Measurements from ENCODE around the gene GOLGA8G. TPM values are rescaled to one million over a fixed set of nuclear protein-coding genes. Genes with fewer than 3 reads are reported as not detected.
"Not testable (repeated sequence)": the region's sequence is repeated elsewhere in the genome, so short reads cannot be mapped to it uniquely, and the experiment has no call there.

Gene GOLGA8G
- total RNA-seq, result not detected

GRCh38 chr15:28532954-28533353, at the start of gene GOLGA8G:
TSS of gene GOLGA8G (minus strand) at chr15:28532971. CDS start at chr15:28532909, 62 bp downstream.
- not testable (repeated sequence) for H3K27me3 Mint-ChIP-seq; H3K4me1 Mint-ChIP-seq; H3K36me3 Mint-ChIP-seq (ENCODE audit: low read depth); H3K9me3 Mint-ChIP-seq; ATAC-seq (replicated peaks); H3K4me3 Mint-ChIP-seq; H3K27ac Mint-ChIP-seq

- not testable (repeated sequence) for H3K9me3 Mint-ChIP-seq; H3K27me3 Mint-ChIP-seq; ATAC-seq (replicated peaks); H3K4me3 Mint-ChIP-seq; H3K4me1 Mint-ChIP-seq; H3K27ac Mint-ChIP-seq; H3K36me3 Mint-ChIP-seq (ENCODE audit: low read depth)
Observed at GRCh38 chr15:28573351-28573750, 40.6 kb upstream of the GOLGA8G start.

GRCh38 chr15:28553268-28553667, 20.5 kb upstream of the GOLGA8G start, which contains the start of gene GOLGA6L25:
TSS of gene GOLGA6L25 (plus strand) at chr15:28553568. CDS start at chr15:28553629, 61 bp downstream.
- not testable (repeated sequence) for H3K27ac Mint-ChIP-seq; H3K36me3 Mint-ChIP-seq (ENCODE audit: low read depth); H3K4me3 Mint-ChIP-seq; H3K9me3 Mint-ChIP-seq; H3K27me3 Mint-ChIP-seq; H3K4me1 Mint-ChIP-seq; ATAC-seq (replicated peaks)

- H3K36me3 Mint-ChIP-seq (ENCODE audit: low read depth); H3K9me3 Mint-ChIP-seq; H3K4me3 Mint-ChIP-seq; H3K4me1 Mint-ChIP-seq; H3K27me3 Mint-ChIP-seq; H3K27ac Mint-ChIP-seq; ATAC-seq (replicated peaks): not testable (repeated sequence)
Observed at GRCh38 chr15:28515208-28515607, 17.6 kb downstream of the GOLGA8G start.

GRCh38 chr15:28514128-28514527, 18.6 kb downstream of the GOLGA8G start:
- H3K4me1 Mint-ChIP-seq; H3K27me3 Mint-ChIP-seq; H3K36me3 Mint-ChIP-seq (ENCODE audit: low read depth); H3K27ac Mint-ChIP-seq; ATAC-seq (replicated peaks); H3K4me3 Mint-ChIP-seq; H3K9me3 Mint-ChIP-seq: not testable (repeated sequence)

GRCh38 chr15:28508217-28508889, 24.4 kb downstream of the GOLGA8G start:
- not testable (repeated sequence) for H3K4me3 Mint-ChIP-seq; ATAC-seq (replicated peaks); H3K4me1 Mint-ChIP-seq; H3K9me3 Mint-ChIP-seq; H3K27ac Mint-ChIP-seq; H3K36me3 Mint-ChIP-seq (ENCODE audit: low read depth); H3K27me3 Mint-ChIP-seq

- H3K9me3 Mint-ChIP-seq; H3K36me3 Mint-ChIP-seq (ENCODE audit: low read depth); H3K4me3 Mint-ChIP-seq; H3K27me3 Mint-ChIP-seq; ATAC-seq (replicated peaks); H3K27ac Mint-ChIP-seq; H3K4me1 Mint-ChIP-seq: not testable (repeated sequence)
Observed at GRCh38 chr15:28481340-28481739, 51.4 kb downstream of the GOLGA8G start.

Other genes starting within 250 kb of the GOLGA8G start
- 10 to 100 TPM; 18.8 to 40.8 TPM for gene HERC2, start 210.8 kb downstream of the GOLGA8G start, total RNA-seq
- not detected for gene GOLGA6L24, start 174.9 kb downstream of the GOLGA8G start, total RNA-seq
- not detected for gene GOLGA8F, start 154.3 kb downstream of the GOLGA8G start, total RNA-seq
- not detected for gene GOLGA6L25, start 20.6 kb upstream of the GOLGA8G start, total RNA-seq
- gene GOLGA8M, start 179.4 kb upstream of the GOLGA8G start, total RNA-seq, result under 1 TPM in 1 of 2 donors, not detected in 1; 0.53 TPM

Measured in activated T-helper 17 cell treated with anti-CD3 and anti-CD28 coated beads, Interleukin-2, amount 50 U/mL, for 72 hours (primary cell).